Transverse colon (tissue), 4 donors: ENCODE measurements around the gene MEMO1.

ENCODE experiments used
- CTCF ChIP-seq, 5 experiments: fragments of 200-600 bp in 3 of 5; fragments of 450-650 bp in 2 of 5; sonication (generic) in 3 of 5; IDR thresholded peaks; 1 replicate in 2 of 5; 2 replicates in 3 of 5; pipeline ENCODE4 v1.5.1; 2016 to 2017; ENCODE audit warnings: antibody characterized with exemption in 5 of 5, inconsistent platforms in 3 of 5, mild to moderate bottlenecking in 2 of 5, moderate library complexity in 1 of 5
- EP300 ChIP-seq: sonication (generic); formaldehyde crosslinking; IDR thresholded peaks from one replicate; pipeline ENCODE4 v1.6.1; 2017; ENCODE audit warnings: antibody characterized with exemption, low read depth
- POLR2A ChIP-seq: fragments of 450-650 bp; IDR thresholded peaks from one replicate; pipeline ENCODE4 v1.6.1; 2016; ENCODE audit warnings: antibody characterized with exemption, mild to moderate bottlenecking, moderate library complexity
- POLR2AphosphoS5 ChIP-seq, 3 donors: sonication (generic); formaldehyde crosslinking; IDR thresholded peaks; one replicate each; pipeline ENCODE4 v1.6.1; 2016; ENCODE audit warnings: antibody characterized with exemption in 3 of 3

GRCh38 chr2:32007121-32007391 is 3.8 kb downstream of the MEMO1 start:
- no peak for TF ChIP-seq CTCF (IDR thresholded peaks at IDR 0.05)
- no peak for TF ChIP-seq EP300
- no peak for TF ChIP-seq POLR2A
- TF ChIP-seq POLR2AphosphoS5 (IDR thresholded peaks at IDR 0.05), result no peak
